Natural killer cell (primary cell): ENCODE measurements around the gene FKBP3. TPM values are rescaled to one million over a fixed set of nuclear protein-coding genes. Genes with fewer than 3 reads are reported as not detected.
A peak's percentile ranks its signal among the peaks of the same experiment; 100 is the strongest.

Experiments
- ATAC-seq, 3 donors: fragments of 150-1000 bp in 2 of 3; fragments of 200-7000 bp in 1 of 3; cut with Tn5 transposase; 1 replicate in 1 of 3; 2 replicates in 2 of 3; pipeline ENCODE4 v1.10.0; 2021; ENCODE audit warnings: mild to moderate bottlenecking in 2 of 3, moderate library complexity in 2 of 3
- DNase-seq, 2 donors: peaks; one replicate each; pipeline versions ENCODE4 v3.0.0 to v3.0.0-alpha.2; 2013 to 2021; ENCODE audit warnings: mixed read lengths in 1 of 2
- H3K27ac ChIP-seq: one replicate; pipeline ENCODE4 v1.5.1; 2013; ENCODE audit warnings: mild to moderate bottlenecking, low read length
- H3K27me3 ChIP-seq: one replicate; pipeline ENCODE4 v1.6.1; 2013; ENCODE audit warnings: low read length; ENCODE audit not compliant: control insufficient read depth, insufficient read depth
- H3K36me3 ChIP-seq: one replicate; pipeline ENCODE4 v1.6.1; 2013; ENCODE audit warnings: low read length; ENCODE audit not compliant: control insufficient read depth, insufficient read depth
- H3K4me1 ChIP-seq: one replicate; pipeline ENCODE4 v1.6.1; 2013; ENCODE audit warnings: low read length; ENCODE audit not compliant: control insufficient read depth, insufficient read depth
- H3K4me3 ChIP-seq: one replicate; pipeline ENCODE4 v1.5.1; 2013; ENCODE audit warnings: low read length
- H3K9me3 ChIP-seq: one replicate; pipeline ENCODE4 v1.6.1; 2013; ENCODE audit warnings: low read length; ENCODE audit not compliant: control insufficient read depth, insufficient read depth
- H3K27ac Mint-ChIP-seq, 2 donors: one replicate each; pipeline ENCODE4 v1.8.0; 2022; ENCODE audit warnings: mild to moderate bottlenecking in 2 of 2, mixed read lengths in 2 of 2, moderate library complexity in 1 of 2
- H3K27me3 Mint-ChIP-seq, 2 donors: one replicate each; pipeline ENCODE4 v1.8.0; 2022; ENCODE audit warnings: low read depth in 2 of 2, mixed read lengths in 2 of 2
- H3K36me3 Mint-ChIP-seq: one replicate; pipeline ENCODE4 v1.8.0; 2022; ENCODE audit warnings: mixed read lengths
- H3K4me1 Mint-ChIP-seq, 2 donors: one replicate each; pipeline ENCODE4 v1.8.0; 2022; ENCODE audit warnings: mixed read lengths in 2 of 2
- H3K4me3 Mint-ChIP-seq: one replicate; pipeline ENCODE4 v1.8.0; 2022; ENCODE audit warnings: mild to moderate bottlenecking, moderate library complexity, mixed read lengths
- H3K9me3 Mint-ChIP-seq, 2 donors: one replicate each; pipeline ENCODE4 v1.8.0; 2022; ENCODE audit warnings: mixed read lengths in 2 of 2
- CTCF ChIP-seq: fragments of 200-600 bp; IDR thresholded peaks from one replicate; pipeline ENCODE4 v1.8.0; 2022; ENCODE audit warnings: antibody characterized with exemption
- WGBS: methylation state at CpG from one replicate; pipeline ENCODE4 v1.1.7; 2013; ENCODE audit warnings: missing lambda C conversion rate; ENCODE audit not compliant: insufficient coverage; 5-methylcytosine and 5-hydroxymethylcytosine counted together
- intact Hi-C: fragments of 100-400 bp; cut with micrococcal nuclease; formaldehyde crosslinking; loops from one replicate; pipeline ENCODE4 v1.14.2; 2022
- total RNA-seq, 4 donors: library from RNA; stranded (reverse); fragments of 120-200 nt in 1 of 4; gene quantifications; one replicate each; pipeline versions ENCODE4 v1.2.3 to v1.2.4, GENCODE V29; 2013 to 2022

FKBP3 gene
- 10 to 100 TPM; 32.2 to 39.7 (median 33.7) TPM for total RNA-seq
- 62.1 TPM for total RNA-seq (2013)

DNA sequence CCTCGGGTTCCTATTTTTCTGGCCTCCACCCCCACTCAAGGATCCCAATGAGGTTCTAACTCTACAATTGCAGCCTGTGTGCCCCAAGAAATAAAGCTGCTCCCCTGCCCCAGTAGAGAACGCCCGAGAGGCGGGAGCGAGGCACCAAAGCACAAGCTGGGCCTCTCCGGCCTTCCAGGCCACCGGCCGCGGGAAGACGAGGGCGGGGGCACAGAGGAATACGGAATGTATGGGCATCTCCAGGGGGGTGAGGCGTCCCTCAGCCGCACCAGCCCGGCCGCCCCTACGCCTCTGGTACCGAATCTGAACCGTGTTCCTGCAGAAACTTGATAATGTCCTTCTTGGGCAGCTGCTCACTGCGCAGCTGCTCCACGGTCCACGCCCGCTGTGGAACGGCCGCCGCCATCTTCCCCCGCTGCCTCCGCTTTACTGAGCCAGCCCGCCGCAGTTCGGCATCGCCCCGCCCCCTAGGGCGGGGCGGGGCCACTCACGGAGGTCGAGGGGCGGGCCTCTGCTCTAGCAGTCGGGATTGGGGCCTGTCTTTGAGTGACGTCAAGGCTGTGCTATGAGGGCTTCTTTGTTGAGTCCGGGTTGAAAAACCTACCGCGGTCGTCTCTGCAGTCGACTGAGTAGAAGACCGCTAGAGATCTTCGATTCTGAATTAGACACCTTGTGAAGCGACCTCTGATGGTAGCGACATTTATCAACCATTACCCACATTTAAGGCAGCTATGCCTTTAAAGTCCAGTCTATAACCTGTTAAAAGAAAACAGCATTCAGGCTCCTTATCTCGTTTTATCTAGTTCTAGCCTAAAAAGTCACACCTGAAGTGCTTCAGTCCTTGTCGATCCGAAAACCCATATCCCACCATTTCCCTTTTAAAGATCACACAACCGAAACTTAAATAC is at the start of gene FKBP3:
TSS of gene FKBP3 (minus strand) at position 431 of the 908 bp plus-strand sequence. CDS start at position 406, 25 bp downstream.
- peaks cover 38 to 46% of the 10 kb centered on the region in 2 donors for H3K4me1 Mint-ChIP-seq
- no peaks in the 10 kb centered on the region for H3K36me3 Mint-ChIP-seq
- peak; percentile 85 to 99 for DNase-seq
- peak within 1 kb of the TSS; percentile 98 to 99 for H3K27ac Mint-ChIP-seq
- no peaks in the 10 kb centered on the region for H3K27me3 ChIP-seq
- H3K27ac ChIP-seq: peak within 1 kb of the TSS; percentile 87
- no peaks in the 10 kb centered on the region for H3K27me3 Mint-ChIP-seq
- no peaks in the 10 kb centered on the region for H3K9me3 Mint-ChIP-seq
- peak within 1 kb of the TSS; percentile 100 for H3K4me3 Mint-ChIP-seq
- intact Hi-C loops: loop anchor here (1.0 to 2.0 kb wide), 4 partner anchors 50 to 237 kb away; partner anchors contain the start of genes PRPF39 and TOGARAM1
- H3K4me3 ChIP-seq: peak within 1 kb of the TSS; percentile 83
- H3K9me3 ChIP-seq: no peaks in the 10 kb centered on the region
- under 1% methylated on average over 53 of the region's 53 CpGs for WGBS
- TF ChIP-seq CTCF: no peak
- H3K4me1 ChIP-seq: peaks cover 14% of the 10 kb centered on the region
- ATAC-seq: peak; percentile 91 to 99 (median 93)
- peaks cover 3% of the 10 kb centered on the region for H3K36me3 ChIP-seq

DNA sequence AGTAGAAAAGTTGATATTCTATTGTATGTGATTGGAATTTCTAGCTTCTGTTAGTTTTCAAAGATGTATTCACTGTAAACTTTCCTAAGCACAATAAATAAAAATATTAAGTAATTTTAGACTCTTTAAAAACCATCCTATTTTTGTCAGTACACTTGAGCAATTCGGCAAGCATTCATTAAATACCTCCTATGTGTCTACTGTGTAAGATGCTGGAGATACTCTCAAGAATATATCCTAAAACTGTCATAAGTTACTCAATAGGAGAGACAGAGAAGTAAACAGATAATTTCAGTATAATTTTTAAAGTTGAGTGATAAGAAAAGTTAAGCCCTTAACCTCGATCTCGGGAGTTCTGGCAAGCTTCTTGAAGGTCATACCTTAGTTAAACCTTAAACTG is 47.5 kb upstream of the FKBP3 start:
- no peaks in the 10 kb centered on the region for H3K36me3 ChIP-seq
- 98% methylated on average over 2 of the region's 3 CpGs for WGBS
- Mint-ChIP-seq H3K27ac (no peak overlapping the region), H3K9me3 (no peaks in the 10 kb centered on the region), H3K4me1 (no peaks in the 10 kb centered on the region), H3K36me3 (no peaks in the 10 kb centered on the region), H3K27me3 (no peaks in the 10 kb centered on the region), H3K4me3 (no peak overlapping the region)
- DNase-seq (no peak), ATAC-seq (no peak)
- no peak overlapping the region for H3K27ac ChIP-seq
- no peaks in the 10 kb centered on the region for H3K4me1 ChIP-seq
- intact Hi-C loops: no loop called here
- TF ChIP-seq CTCF: no peak
- H3K9me3 ChIP-seq: no peaks in the 10 kb centered on the region
- H3K4me3 ChIP-seq: no peak overlapping the region
- H3K27me3 ChIP-seq: no peaks in the 10 kb centered on the region

DNA sequence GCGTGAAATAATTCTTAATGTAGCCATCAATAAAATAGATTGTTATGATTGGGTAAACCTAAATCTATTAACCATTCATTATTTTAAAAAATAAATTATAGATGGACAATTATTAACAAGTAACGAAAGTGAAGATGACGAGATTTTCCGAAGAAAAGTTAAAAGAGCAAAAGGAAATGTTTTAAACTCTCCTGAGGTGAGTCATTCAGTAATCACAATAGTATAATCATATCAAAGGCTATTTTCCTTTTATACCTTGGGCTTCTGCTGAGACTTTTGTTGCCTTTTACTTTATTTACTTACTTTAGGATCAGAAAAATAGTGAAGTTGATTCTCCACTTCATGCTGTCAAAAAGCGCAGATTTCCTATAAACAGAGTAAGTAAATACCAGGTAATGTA is 47.0 kb upstream of the FKBP3 start:
- H3K36me3 ChIP-seq: no peaks in the 10 kb centered on the region
- no peak overlapping the region for H3K27ac ChIP-seq
- Mint-ChIP-seq H3K9me3 (no peaks in the 10 kb centered on the region), H3K27me3 (no peaks in the 10 kb centered on the region), H3K36me3 (no peaks in the 10 kb centered on the region), H3K4me1 (no peaks in the 10 kb centered on the region), H3K27ac (no peak overlapping the region), H3K4me3 (no peak overlapping the region)
- no peak for DNase-seq
- WGBS: no CpG with 5 or more reads among the region's 5 CpGs
- no peak for TF ChIP-seq CTCF
- no peak for ATAC-seq
- no peaks in the 10 kb centered on the region for H3K4me1 ChIP-seq
- H3K27me3 ChIP-seq: no peaks in the 10 kb centered on the region
- H3K9me3 ChIP-seq: no peaks in the 10 kb centered on the region
- H3K4me3 ChIP-seq: no peak overlapping the region
- intact Hi-C loops: no loop called here
